ENCODE results near the gene UGT1A10. TPM values are rescaled to one million over a fixed set of nuclear protein-coding genes. Genes with fewer than 3 reads are reported as not detected.

UGT1A10 gene
- total RNA-seq, 2 donors from 2014 or later, result not detected

- DNase-seq, result no peak
- Mint-ChIP-seq H3K27me3 (ENCODE audit: low read depth) (peaks cover 27% of the 10 kb centered on the region), H3K4me3 (no peak overlapping the region), H3K4me1 (ENCODE audit: low read depth) (no peaks in the 10 kb centered on the region), H3K36me3 (ENCODE audit: insufficient read depth in 2 of 2) (no peaks in the 10 kb centered on the region), H3K9me3 (no peaks in the 10 kb centered on the region), H3K27ac (no peak overlapping the region)
- no peak for ATAC-seq (replicated peaks in 1 of 2)
Observed at GRCh38 chr2:233764264-233764663, 128.0 kb downstream of the UGT1A10 start.

- peaks cover 30% of the 10 kb centered on the region for H3K27me3 Mint-ChIP-seq (ENCODE audit: low read depth)
- H3K36me3 Mint-ChIP-seq (ENCODE audit: insufficient read depth in 2 of 2), result no peaks in the 10 kb centered on the region
- ATAC-seq (replicated peaks in 1 of 2) (no peak), DNase-seq (no peak)
- no peak overlapping the region for H3K4me3 Mint-ChIP-seq
- H3K9me3 Mint-ChIP-seq, result no peaks in the 10 kb centered on the region
- H3K4me1 Mint-ChIP-seq (ENCODE audit: low read depth), result no peaks in the 10 kb centered on the region
- no peak overlapping the region for H3K27ac Mint-ChIP-seq
Observed at GRCh38 chr2:233764761-233765160, 128.5 kb downstream of the UGT1A10 start.

- no peaks in the 10 kb centered on the region for H3K9me3 Mint-ChIP-seq
- no peaks in the 10 kb centered on the region for H3K36me3 Mint-ChIP-seq (ENCODE audit: insufficient read depth in 2 of 2)
- ATAC-seq (replicated peaks in 1 of 2), result no peak
Observed at GRCh38 chr2:233766416-233766815, 130.2 kb downstream of the UGT1A10 start.

GRCh38 chr2:233768076-233768475 is 131.8 kb downstream of the UGT1A10 start:
- Mint-ChIP-seq H3K9me3 (no peaks in the 10 kb centered on the region), H3K27ac (no peak overlapping the region), H3K27me3 (ENCODE audit: low read depth) (peaks cover 30% of the 10 kb centered on the region), H3K36me3 (ENCODE audit: insufficient read depth in 2 of 2) (no peaks in the 10 kb centered on the region), H3K4me3 (no peak overlapping the region), H3K4me1 (ENCODE audit: low read depth) (no peaks in the 10 kb centered on the region)
- ATAC-seq (replicated peaks in 1 of 2), result no peak
- no peak for DNase-seq

More at GRCh38 chr2:233766416-233766815, 130.2 kb downstream of the UGT1A10 start:
- no peak overlapping the region for H3K27ac Mint-ChIP-seq
- H3K4me1 Mint-ChIP-seq (ENCODE audit: low read depth), result no peaks in the 10 kb centered on the region
- no peak for DNase-seq
- peaks cover 30% of the 10 kb centered on the region for H3K27me3 Mint-ChIP-seq (ENCODE audit: low read depth)
- no peak overlapping the region for H3K4me3 Mint-ChIP-seq

GRCh38 chr2:233769260-233769659 is 133.0 kb downstream of the UGT1A10 start:
- Mint-ChIP-seq H3K36me3 (ENCODE audit: insufficient read depth in 2 of 2) (no peaks in the 10 kb centered on the region), H3K4me3 (no peak overlapping the region), H3K9me3 (no peaks in the 10 kb centered on the region), H3K4me1 (ENCODE audit: low read depth) (no peaks in the 10 kb centered on the region), H3K27ac (no peak overlapping the region), H3K27me3 (ENCODE audit: low read depth) (peaks cover 18% of the 10 kb centered on the region)
- no peak for ATAC-seq (replicated peaks in 1 of 2)
- no peak for DNase-seq

GRCh38 chr2:233772153-233772552 is 135.9 kb downstream of the UGT1A10 start:
- Mint-ChIP-seq H3K36me3 (ENCODE audit: insufficient read depth in 2 of 2) (peaks cover 2 to 4% of the 10 kb centered on the region in 2 donors), H3K9me3 (peaks cover 5 to 7% of the 10 kb centered on the region in 2 donors), H3K27me3 (ENCODE audit: low read depth) (peaks cover 6% of the 10 kb centered on the region), H3K27ac (no peak overlapping the region), H3K4me3 (no peak overlapping the region), H3K4me1 (ENCODE audit: low read depth) (no peaks in the 10 kb centered on the region)
- no peak for ATAC-seq (replicated peaks in 1 of 2)
- DNase-seq, result no peak

- peaks cover 6% of the 10 kb centered on the region for H3K27me3 Mint-ChIP-seq (ENCODE audit: low read depth)
- no peak overlapping the region for H3K4me3 Mint-ChIP-seq
- ATAC-seq (replicated peaks in 1 of 2), result no peak
- H3K4me1 Mint-ChIP-seq (ENCODE audit: low read depth), result no peaks in the 10 kb centered on the region
- H3K27ac Mint-ChIP-seq, result no peak overlapping the region
- no peak for DNase-seq
- peaks cover 7 to 8% of the 10 kb centered on the region in 2 donors for H3K9me3 Mint-ChIP-seq
- H3K36me3 Mint-ChIP-seq (ENCODE audit: insufficient read depth in 2 of 2), result peaks cover 2 to 4% of the 10 kb centered on the region in 2 donors
Observed at GRCh38 chr2:233772583-233772982, 136.3 kb downstream of the UGT1A10 start.

- ATAC-seq (replicated peaks in 1 of 2) (no peak), DNase-seq (no peak)
- Mint-ChIP-seq H3K4me1 (ENCODE audit: low read depth) (no peaks in the 10 kb centered on the region), H3K27me3 (ENCODE audit: low read depth) (peaks cover 6% of the 10 kb centered on the region), H3K27ac (no peak overlapping the region), H3K36me3 (ENCODE audit: insufficient read depth in 2 of 2) (peaks cover 2 to 4% of the 10 kb centered on the region in 2 donors), H3K9me3 (peaks cover 7 to 8% of the 10 kb centered on the region in 2 donors), H3K4me3 (no peak overlapping the region)
Observed at GRCh38 chr2:233773854-233774253, 137.6 kb downstream of the UGT1A10 start.

- H3K4me3 Mint-ChIP-seq, result no peak overlapping the region
- no peaks in the 10 kb centered on the region for H3K4me1 Mint-ChIP-seq (ENCODE audit: low read depth)
- DNase-seq, result no peak
- ATAC-seq (replicated peaks in 1 of 2), result no peak
- H3K36me3 Mint-ChIP-seq (ENCODE audit: insufficient read depth in 2 of 2), result peaks cover 2 to 4% of the 10 kb centered on the region in 2 donors
- no peak overlapping the region for H3K27ac Mint-ChIP-seq
- peaks cover 7 to 10% of the 10 kb centered on the region in 2 donors for H3K9me3 Mint-ChIP-seq
- H3K27me3 Mint-ChIP-seq (ENCODE audit: low read depth), result no peaks in the 10 kb centered on the region
Observed at GRCh38 chr2:233775414-233775813, 139.2 kb downstream of the UGT1A10 start.

- ATAC-seq (replicated peaks in 1 of 2) (no peak), DNase-seq (no peak)
- peaks cover 2 to 4% of the 10 kb centered on the region in 2 donors for H3K36me3 Mint-ChIP-seq (ENCODE audit: insufficient read depth in 2 of 2)
- no peak within 1 kb of the TSS for H3K27ac Mint-ChIP-seq
- no peaks in the 10 kb centered on the region for H3K4me1 Mint-ChIP-seq (ENCODE audit: low read depth)
- H3K27me3 Mint-ChIP-seq (ENCODE audit: low read depth), result peaks cover 11% of the 10 kb centered on the region
- no peak within 1 kb of the TSS for H3K4me3 Mint-ChIP-seq
- H3K9me3 Mint-ChIP-seq, result peaks cover 7 to 10% of the 10 kb centered on the region in 2 donors
Observed at GRCh38 chr2:233778030-233778429, 141.8 kb downstream of the UGT1A10 start, which contains the start of gene MROH2A. Gene MROH2A (plus strand): TSS chr2:233778330. CDS start chr2:233779359, 1,029 bp downstream.

GRCh38 chr2:233779722-233780121 is 143.5 kb downstream of the UGT1A10 start:
- peaks cover 13% of the 10 kb centered on the region for H3K27me3 Mint-ChIP-seq (ENCODE audit: low read depth)
- H3K36me3 Mint-ChIP-seq (ENCODE audit: insufficient read depth in 2 of 2), result peaks cover 2 to 4% of the 10 kb centered on the region in 2 donors

GRCh38 chr2:233780771-233781170 is 144.5 kb downstream of the UGT1A10 start:
- no peak for ATAC-seq (replicated peaks in 1 of 2)
- no peak overlapping the region for H3K27ac Mint-ChIP-seq

More at GRCh38 chr2:233779722-233780121, 143.5 kb downstream of the UGT1A10 start:
- Mint-ChIP-seq H3K27ac (no peak overlapping the region), H3K4me1 (ENCODE audit: low read depth) (no peaks in the 10 kb centered on the region), H3K9me3 (peaks cover 7 to 10% of the 10 kb centered on the region in 2 donors), H3K4me3 (no peak overlapping the region)
- ATAC-seq (replicated peaks in 1 of 2), result no peak
- no peak for DNase-seq

GRCh38 chr2:233789554-233789953 is 153.3 kb downstream of the UGT1A10 start:
- Mint-ChIP-seq H3K36me3 (ENCODE audit: insufficient read depth in 2 of 2) (no peaks in the 10 kb centered on the region), H3K4me1 (ENCODE audit: low read depth) (no peaks in the 10 kb centered on the region), H3K27me3 (ENCODE audit: low read depth) (no peaks in the 10 kb centered on the region), H3K27ac (no peak overlapping the region), H3K9me3 (peaks cover 3 to 5% of the 10 kb centered on the region in 2 donors), H3K4me3 (no peak overlapping the region)
- ATAC-seq (replicated peaks in 1 of 2) (no peak), DNase-seq (no peak)

More at GRCh38 chr2:233780771-233781170, 144.5 kb downstream of the UGT1A10 start:
- Mint-ChIP-seq H3K9me3 (peaks cover 5 to 10% of the 10 kb centered on the region in 2 donors), H3K4me1 (ENCODE audit: low read depth) (no peaks in the 10 kb centered on the region), H3K36me3 (ENCODE audit: insufficient read depth in 2 of 2) (peaks cover 2 to 4% of the 10 kb centered on the region in 2 donors), H3K27me3 (ENCODE audit: low read depth) (peaks cover 13% of the 10 kb centered on the region), H3K4me3 (no peak overlapping the region)
- DNase-seq, result no peak

All from activated T-cell treated with anti-CD3 and anti-CD28 coated beads, Interleukin-2, amount 50 U/mL, for 72 hours (primary cell).